Measurements from ENCODE around the gene UFM1. TPM values are rescaled to one million over a fixed set of nuclear protein-coding genes. Genes with fewer than 3 reads are reported as not detected.

Gene UFM1
- total and polyA plus RNA-seq, 2 donors (not counting 3 experiments of a cell fraction or from before 2014, with no cell fraction given) = 16.8 to 51.5 TPM

DNA sequence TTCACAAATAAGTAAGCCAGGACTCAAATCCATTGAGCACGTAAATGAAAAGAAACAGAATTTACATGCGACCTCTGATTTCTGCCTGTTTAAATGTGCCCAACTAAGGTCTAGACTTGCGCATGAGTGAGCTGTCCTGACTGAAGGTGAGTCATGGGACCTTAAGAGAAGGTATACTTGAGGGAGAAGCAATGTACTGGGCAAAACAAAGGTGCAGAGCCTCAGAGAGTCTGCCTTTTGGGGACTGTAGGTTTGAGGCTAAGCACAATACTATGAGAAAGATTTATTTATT lies 45.8 kb downstream of the UFM1 start:
- Histone ChIP-seq H3K4me1 (ENCODE audit: control insufficient read depth, extremely low read depth, insufficient read depth, low read length) (no peaks in the 10 kb centered on the region), H3K79me2 (ENCODE audit: control insufficient read depth, insufficient read depth, low read length) (no peaks in the 10 kb centered on the region), H2AFZ (ENCODE audit: low read depth, low read length) (no peak overlapping the region), H3K27ac (ENCODE audit: insufficient read depth, low read depth, low read length) (no peak overlapping the region), H3K4me3 (replicated peaks in 1 of 3; ENCODE audit: insufficient read depth in 1 of 3, low read depth in 1 of 3, low read length in 3 of 3) (no peak overlapping the region), H3K4me2 (ENCODE audit: insufficient read depth, low read length) (no peak overlapping the region), H3K36me3 (ENCODE audit: control insufficient read depth in 2 of 2, extremely low read depth in 1 of 2, insufficient read depth in 2 of 2, low read length in 2 of 2) (no peaks in the 10 kb centered on the region), H4K20me1 (replicated peaks; ENCODE audit: control insufficient read depth, extremely low read depth, insufficient read depth, low read length) (no peaks in the 10 kb centered on the region), H3K9ac (replicated peaks; ENCODE audit: extremely low read depth, insufficient read depth, low read length) (no peak overlapping the region), H3K9me1 (replicated peaks; ENCODE audit: control insufficient read depth, extremely low read depth, insufficient read depth, low read length) (no peaks in the 10 kb centered on the region), H3K27me3 (ENCODE audit: control insufficient read depth in 2 of 2, insufficient read depth in 2 of 2, low read length in 2 of 2) (peaks cover 0 to 5% of the 10 kb centered on the region in 2 experiments), H3K9me3 (replicated peaks; ENCODE audit: control insufficient read depth, insufficient read depth, low read length) (no peaks in the 10 kb centered on the region)
- TF ChIP-seq EZH2 (IDR thresholded peaks at IDR 0.05; ENCODE audit: borderline replicate concordance, low read depth, low read length, severe bottlenecking) (no peak), GATA2 (IDR thresholded peaks at IDR 0.05; ENCODE audit: insufficient read depth, insufficient read length, low read depth, low read length) (no peak), POLR2A (IDR thresholded peaks at IDR 0.05; ENCODE audit: low read depth, low read length) (no peak), POLR2AphosphoS5 (IDR thresholded peaks at IDR 0.05; ENCODE audit: insufficient read depth, low read depth, low read length) (no peak), JUN (IDR thresholded peaks at IDR 0.05; ENCODE audit: borderline replicate concordance, insufficient read depth, insufficient read length, low read depth) (no peak), MYC (IDR thresholded peaks at IDR 0.05; ENCODE audit: low read depth, low read length) (no peak), CTCF (IDR thresholded peaks at IDR 0.05; ENCODE audit: extremely low read depth in 1 of 2, insufficient read depth in 1 of 2, low read depth in 1 of 2, low read length in 2 of 2) (no peak), FOS (IDR thresholded peaks at IDR 0.05; ENCODE audit: borderline replicate concordance, insufficient read depth, low read length) (no peak)
- TF ChIP-seq, protein P1, sequence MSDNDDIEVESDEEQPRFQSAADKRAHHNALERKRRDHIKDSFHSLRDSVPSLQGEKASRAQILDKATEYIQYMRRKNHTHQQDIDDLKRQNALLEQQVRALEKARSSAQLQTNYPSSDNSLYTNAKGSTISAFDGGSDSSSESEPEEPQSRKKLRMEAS (IDR thresholded peaks at IDR 0.05; ENCODE audit: insufficient read depth, insufficient read length) = no peak
- intact Hi-C loops (cut with micrococcal nuclease) = no loop called here
- no TSS peak for BruUV-seq (replicated peaks)
- POLR2A ChIA-PET = no interaction called here
- FAIRE-seq (no peak), DNase-seq (ENCODE audit: low read depth, low spot score) (no peak)
- dilution Hi-C loops (cut with MboI; ENCODE audit: extremely low pct_ligation_motif_present, low sequenced_read_pairs) = no loop called here
- CTCF ChIA-PET = no interaction called here

Data from endothelial cell of umbilical vein (primary cell).